Kidney (tissue), 14 donors: ENCODE measurements around the gene AP1G2. TPM values are rescaled to one million over a fixed set of nuclear protein-coding genes. Genes with fewer than 3 reads are reported as not detected.

Source experiments
- DNase-seq, 5 donors: peaks; one replicate each; pipeline ENCODE4 v3.0.0-alpha.2; 2013 to 2020
- FAIRE-seq: peaks from 2 replicates; lab custom pipeline; 2012; peaks lifted over from hg19 to GRCh38; lab: Jason Lieb, UNC
- H3K27ac ChIP-seq, 2 donors: one replicate each; pipeline ENCODE4 v1.7.0; 2013; ENCODE audit warnings: low read depth in 2 of 2, low read length in 2 of 2, inconsistent platforms in 1 of 2
- H3K27me3 ChIP-seq: one replicate; pipeline ENCODE4 v1.7.1; 2013; ENCODE audit warnings: low read length, inconsistent platforms; ENCODE audit not compliant: control insufficient read depth, insufficient read depth
- H3K36me3 ChIP-seq, 3 donors: one replicate each; pipeline versions ENCODE4 v1.7.0 to v1.7.1; 2013; ENCODE audit warnings: low read length in 3 of 3, control low read depth in 1 of 3, inconsistent platforms in 1 of 3; ENCODE audit not compliant: insufficient read depth in 3 of 3, control insufficient read depth in 2 of 3
- H3K4me1 ChIP-seq, 3 donors: one replicate each; pipeline versions ENCODE4 v1.7.0 to v1.7.1; 2013; ENCODE audit warnings: low read length in 3 of 3, inconsistent platforms in 1 of 3, low read depth in 1 of 3; ENCODE audit not compliant: control insufficient read depth in 2 of 3, insufficient read depth in 2 of 3
- H3K4me3 ChIP-seq, 3 donors: one replicate each; pipeline versions ENCODE4 v1.7.0 to v1.8.1; 2013; ENCODE audit warnings: low read length in 3 of 3, control low read depth in 1 of 3, inconsistent platforms in 1 of 3
- H3K9ac ChIP-seq, 3 donors: one replicate each; pipeline versions ENCODE4 v1.7.0 to v1.7.1; 2013; ENCODE audit warnings: low read length in 3 of 3, control low read depth in 1 of 3, inconsistent platforms in 1 of 3
- H3K9me3 ChIP-seq, 3 donors: one replicate each; pipeline versions ENCODE4 v1.7.0 to v1.7.1; 2013; ENCODE audit warnings: low read length in 3 of 3, control low read depth in 1 of 3, inconsistent platforms in 1 of 3; ENCODE audit not compliant: control insufficient read depth in 2 of 3, insufficient read depth in 1 of 3
- intact Hi-C: fragments of 100-400 bp; cut with DNase I; formaldehyde crosslinking; loops from one replicate; pipeline ENCODE4 v1.11.1; 2022
- polyA plus RNA-seq: library from polyadenylated mRNA; stranded (reverse); fragments of 350-450 nt; fragmentation: Illumina TruSeq; extraction: RNeasy Lipid Tissue Mini Kit (QIAGEN cat#74804); gene quantifications from one replicate; pipeline ENCODE4 v1.2.3, GENCODE V29; 2014; ENCODE audit warnings: low read depth, low replicate concordance; ENCODE audit not compliant: insufficient read depth
- total RNA-seq: library from RNA; stranded (reverse); fragmentation: NEBNext Ultra II Directional; extraction: Animal tissue kit (Norgen Biotek cat#: 25700); gene quantifications from one replicate; pipeline ENCODE4 v1.2.1, GENCODE V29; 2021
- TF ChIP-seq, protein P1 (sequence below): IDR thresholded peaks from 3 replicates; pipeline ENCODE4 v1.5.1; 2012; ENCODE audit warnings: mild to moderate bottlenecking, moderate library complexity, borderline replicate concordance; ENCODE audit not compliant: insufficient read depth; ENCODE audit errors: extremely low read depth
- donor health status: control.
- donor health status: control.
- donor health status: control.
- donor health status: control.
- donor health status: control.
- donor health status: DM: yes; HTN: yes; CAD: no.
- donor health status: Normal renal cell carcinoma (clear cell type).

The AP1G2 gene
- total and polyA plus RNA-seq, 2 donors from 2014 or later: 56.7 to 123 TPM

DNA sequence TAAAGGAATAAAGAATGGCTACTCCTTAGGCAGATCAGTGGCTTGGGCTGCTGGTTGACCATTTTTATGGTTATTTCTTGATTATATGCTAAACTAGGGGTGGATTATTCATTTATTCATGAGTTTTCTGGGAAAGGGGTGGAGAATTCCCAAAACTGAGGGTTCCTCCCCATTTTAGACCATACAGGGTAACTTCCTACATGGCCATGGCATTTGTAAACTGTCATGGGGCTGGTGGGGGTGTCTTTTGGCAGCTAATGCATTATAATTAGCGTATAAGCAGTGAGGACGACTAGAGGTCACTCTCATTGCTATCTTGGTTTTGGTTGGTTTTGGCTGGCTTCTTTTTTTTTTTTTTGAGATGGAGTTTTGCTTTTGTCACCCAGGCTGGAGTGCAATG lies 36.6 kb upstream of the AP1G2 start:
- no peak for FAIRE-seq
- H3K27me3 ChIP-seq: no peaks in the 10 kb centered on the region
- no peaks in the 10 kb centered on the region for H3K36me3 ChIP-seq
- H3K9ac ChIP-seq: no peak overlapping the region
- no peak overlapping the region for H3K4me3 ChIP-seq
- DNase-seq: no peak
- H3K27ac ChIP-seq: no peak overlapping the region
- intact Hi-C loops: no loop called here
- H3K9me3 ChIP-seq: no peaks in the 10 kb centered on the region
- H3K4me1 ChIP-seq: no peaks in the 10 kb centered on the region
- TF ChIP-seq, protein P1, sequence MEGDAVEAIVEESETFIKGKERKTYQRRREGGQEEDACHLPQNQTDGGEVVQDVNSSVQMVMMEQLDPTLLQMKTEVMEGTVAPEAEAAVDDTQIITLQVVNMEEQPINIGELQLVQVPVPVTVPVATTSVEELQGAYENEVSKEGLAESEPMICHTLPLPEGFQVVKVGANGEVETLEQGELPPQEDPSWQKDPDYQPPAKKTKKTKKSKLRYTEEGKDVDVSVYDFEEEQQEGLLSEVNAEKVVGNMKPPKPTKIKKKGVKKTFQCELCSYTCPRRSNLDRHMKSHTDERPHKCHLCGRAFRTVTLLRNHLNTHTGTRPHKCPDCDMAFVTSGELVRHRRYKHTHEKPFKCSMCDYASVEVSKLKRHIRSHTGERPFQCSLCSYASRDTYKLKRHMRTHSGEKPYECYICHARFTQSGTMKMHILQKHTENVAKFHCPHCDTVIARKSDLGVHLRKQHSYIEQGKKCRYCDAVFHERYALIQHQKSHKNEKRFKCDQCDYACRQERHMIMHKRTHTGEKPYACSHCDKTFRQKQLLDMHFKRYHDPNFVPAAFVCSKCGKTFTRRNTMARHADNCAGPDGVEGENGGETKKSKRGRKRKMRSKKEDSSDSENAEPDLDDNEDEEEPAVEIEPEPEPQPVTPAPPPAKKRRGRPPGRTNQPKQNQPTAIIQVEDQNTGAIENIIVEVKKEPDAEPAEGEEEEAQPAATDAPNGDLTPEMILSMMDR: no peak

DNA sequence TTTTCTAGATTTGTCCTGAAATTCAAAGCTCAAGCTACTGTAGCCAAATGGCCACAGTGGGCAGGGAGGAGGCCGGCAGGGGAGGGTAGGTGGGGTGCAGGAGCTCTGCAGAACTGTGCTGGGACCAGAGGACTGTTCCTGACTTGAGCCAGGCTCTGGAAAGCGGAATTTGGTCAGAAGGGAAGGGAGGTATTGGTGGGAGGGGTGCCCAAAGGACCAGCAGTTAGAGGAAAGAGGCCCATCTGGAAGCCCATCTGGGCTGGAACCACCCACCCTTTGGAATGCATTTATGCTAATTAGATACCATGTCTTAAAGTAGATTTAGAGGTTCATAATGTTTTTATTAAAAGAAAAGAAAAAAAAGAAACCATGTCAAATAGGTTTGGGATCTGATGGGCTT lies 35.5 kb upstream of the AP1G2 start:
- H3K9ac ChIP-seq: no peak overlapping the region
- H3K4me3 ChIP-seq: no peak overlapping the region
- H3K27ac ChIP-seq: no peak overlapping the region
- H3K36me3 ChIP-seq: no peaks in the 10 kb centered on the region
- DNase-seq: no peak
- TF ChIP-seq, protein P1: no peak
- no peaks in the 10 kb centered on the region for H3K27me3 ChIP-seq
- no peaks in the 10 kb centered on the region for H3K4me1 ChIP-seq
- no peak for FAIRE-seq
- intact Hi-C loops: no loop called here
- H3K9me3 ChIP-seq: no peaks in the 10 kb centered on the region

DNA sequence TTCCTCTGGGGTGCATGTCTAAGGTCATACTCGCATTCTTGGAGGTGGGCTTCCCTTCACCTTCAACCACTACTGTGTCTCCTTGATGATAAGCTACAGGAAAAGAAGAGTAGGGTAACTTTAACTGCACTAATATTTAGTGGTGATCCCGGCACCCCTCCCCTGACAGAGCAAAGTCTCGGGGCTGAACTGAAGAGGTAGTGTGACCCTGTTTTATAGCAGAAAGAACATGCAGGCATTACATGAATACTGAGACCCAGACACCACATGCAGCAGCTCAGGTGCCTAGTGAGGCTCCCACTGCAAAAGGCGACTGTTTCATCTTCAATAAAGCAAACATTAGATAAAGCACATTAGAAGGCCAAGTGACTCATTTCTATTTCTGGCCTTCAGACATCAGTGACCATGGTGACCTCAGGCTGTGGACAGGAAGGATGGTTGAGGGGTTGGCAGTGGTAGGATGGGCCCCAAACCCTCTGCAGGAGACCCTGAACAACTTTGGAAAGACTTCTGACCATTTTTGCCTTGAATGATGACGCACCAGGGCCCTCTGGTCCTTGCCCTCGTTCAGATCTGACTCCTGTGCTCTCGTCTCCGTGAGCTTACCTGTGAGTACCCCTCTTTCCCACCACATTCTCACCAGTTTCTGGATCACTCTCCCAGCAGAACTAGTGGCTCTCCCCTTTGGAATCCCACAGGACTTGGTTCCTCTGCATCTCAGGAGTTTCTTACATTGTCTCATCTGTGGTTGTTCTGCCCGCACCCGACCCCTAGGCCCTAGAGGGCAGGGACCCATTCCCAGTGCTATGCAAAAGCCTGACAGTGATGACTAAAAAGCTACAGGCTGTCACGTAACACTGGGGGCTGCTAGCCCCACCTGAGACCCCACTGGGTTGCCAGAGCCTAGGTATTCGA lies 34.8 kb upstream of the AP1G2 start:
- FAIRE-seq: no peak

More for the DNA sequence above, 34.8 kb upstream of the AP1G2 start:
- no peak for DNase-seq
- H3K9ac ChIP-seq: no peak overlapping the region
- no peaks in the 10 kb centered on the region for H3K36me3 ChIP-seq
- intact Hi-C loops: no loop called here
- H3K27ac ChIP-seq: no peak overlapping the region
- H3K4me1 ChIP-seq: no peaks in the 10 kb centered on the region
- no peaks in the 10 kb centered on the region for H3K27me3 ChIP-seq
- H3K9me3 ChIP-seq: no peaks in the 10 kb centered on the region
- H3K4me3 ChIP-seq: no peak overlapping the region
- TF ChIP-seq, protein P1: no peak
